ENCODE measurements around the gene IGSF22. TPM values are rescaled to one million over a fixed set of nuclear protein-coding genes. Genes with fewer than 3 reads are reported as not detected.

Gene IGSF22
- total RNA-seq, 2 experiments from 2014 or later = 1.1 to 1.3 TPM

- Mint-ChIP-seq H3K36me3 (no peaks in the 10 kb centered on the region), H3K9me3 (no peaks in the 10 kb centered on the region), H3K4me1 (peaks cover 8% of the 10 kb centered on the region), H3K27ac (no peak overlapping the region), H3K27me3 (no peaks in the 10 kb centered on the region), H3K4me3 (no peak overlapping the region)
- no peak for DNase-seq
Measured at GRCh38 chr11:18731441-18731840, 5.5 kb upstream of the IGSF22 start.

DNA sequence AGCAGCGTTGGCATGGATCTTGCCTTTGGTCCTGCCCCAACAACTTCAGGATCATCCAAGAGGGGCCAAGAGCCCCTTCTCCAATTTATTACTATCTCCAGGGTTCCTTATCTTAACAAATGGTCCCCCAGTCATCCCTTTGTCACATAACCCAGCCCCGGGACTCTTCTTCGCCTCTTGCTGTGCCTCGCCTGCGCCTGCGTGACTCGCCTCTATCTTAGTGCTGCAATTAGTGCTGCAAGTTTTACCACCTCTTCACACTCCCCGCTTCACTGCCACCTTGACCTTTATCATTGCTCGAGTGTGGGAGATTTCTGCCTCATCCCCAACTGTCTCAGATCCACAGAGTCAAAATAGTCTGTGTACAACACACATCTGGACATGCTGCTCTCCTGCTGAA is 4.0 kb upstream of the IGSF22 start:
- no peaks in the 10 kb centered on the region for H3K9me3 Mint-ChIP-seq
- no peak overlapping the region for H3K4me3 Mint-ChIP-seq
- no peaks in the 10 kb centered on the region for H3K36me3 Mint-ChIP-seq
- no peak overlapping the region for H3K27ac Mint-ChIP-seq
- H3K4me1 Mint-ChIP-seq = peaks cover 8% of the 10 kb centered on the region
- no peaks in the 10 kb centered on the region for H3K27me3 Mint-ChIP-seq
- no peak for DNase-seq

DNA sequence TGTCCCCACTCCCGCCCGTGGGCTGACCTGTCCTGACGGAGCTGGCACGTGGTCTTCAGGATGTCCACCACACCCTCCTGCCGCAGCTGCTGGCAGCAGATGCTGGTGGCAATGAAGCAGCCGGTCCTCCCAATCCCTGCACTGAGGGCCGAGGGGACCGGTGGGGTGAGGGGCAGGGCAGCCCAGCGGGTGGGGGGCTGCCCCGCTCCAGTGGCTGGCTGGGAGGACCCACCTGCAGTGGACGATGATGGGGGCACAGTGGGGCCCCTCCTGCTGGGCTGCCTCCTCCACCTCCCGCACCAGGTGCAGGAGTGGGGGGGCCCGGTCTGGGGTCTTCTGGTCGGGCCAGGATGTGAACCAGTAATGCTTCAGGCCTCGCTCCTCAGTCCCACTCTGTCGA is 3.4 kb upstream of the IGSF22 start:
- no peak for DNase-seq
- Mint-ChIP-seq H3K4me1 (peaks cover 8% of the 10 kb centered on the region), H3K27me3 (no peaks in the 10 kb centered on the region)

GRCh38 chr11:18728658-18729057 is 2.7 kb upstream of the IGSF22 start:
- Mint-ChIP-seq H3K27me3 (no peaks in the 10 kb centered on the region), H3K4me3 (no peak overlapping the region), H3K36me3 (no peaks in the 10 kb centered on the region), H3K27ac (no peak overlapping the region), H3K4me1 (peaks cover 8% of the 10 kb centered on the region), H3K9me3 (no peaks in the 10 kb centered on the region)
- no peak for DNase-seq

More for the DNA sequence above, 3.4 kb upstream of the IGSF22 start:
- Mint-ChIP-seq H3K4me3 (no peak overlapping the region), H3K36me3 (no peaks in the 10 kb centered on the region), H3K27ac (no peak overlapping the region), H3K9me3 (no peaks in the 10 kb centered on the region)

GRCh38 chr11:18727479-18728236 is 1.7 kb upstream of the IGSF22 start:
- DNase-seq = peak; percentile 39
- no peaks in the 10 kb centered on the region for H3K36me3 Mint-ChIP-seq
- no peaks in the 10 kb centered on the region for H3K9me3 Mint-ChIP-seq
- peaks cover 8% of the 10 kb centered on the region for H3K4me1 Mint-ChIP-seq
- no peaks in the 10 kb centered on the region for H3K27me3 Mint-ChIP-seq
- H3K4me3 Mint-ChIP-seq = no peak overlapping the region
- no peak overlapping the region for H3K27ac Mint-ChIP-seq

DNA sequence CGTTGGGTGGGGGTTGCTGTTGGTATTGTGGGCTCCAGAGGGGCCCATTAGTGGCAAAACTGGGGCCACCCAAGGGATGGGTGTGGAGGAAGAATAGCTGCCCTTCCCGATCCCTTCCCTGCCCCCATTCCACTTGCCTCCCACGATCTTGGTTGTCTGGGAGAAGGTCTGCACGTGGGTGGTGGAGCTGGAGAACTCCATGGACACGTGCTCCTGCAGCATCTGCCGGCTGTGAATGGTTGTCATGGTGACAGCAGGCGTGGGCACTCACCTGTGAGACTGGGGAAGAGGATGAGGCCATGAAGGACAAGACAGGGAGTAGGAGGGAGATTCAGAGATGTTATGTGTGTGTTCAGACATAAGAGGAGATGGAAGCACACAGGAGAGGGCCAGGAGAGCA is 2.0 kb downstream of the IGSF22 start:
- Mint-ChIP-seq H3K9me3 (no peaks in the 10 kb centered on the region), H3K4me3 (no peak overlapping the region), H3K36me3 (no peaks in the 10 kb centered on the region), H3K27me3 (no peaks in the 10 kb centered on the region), H3K27ac (no peak overlapping the region), H3K4me1 (peaks cover 13% of the 10 kb centered on the region)
- no peak for DNase-seq

DNA sequence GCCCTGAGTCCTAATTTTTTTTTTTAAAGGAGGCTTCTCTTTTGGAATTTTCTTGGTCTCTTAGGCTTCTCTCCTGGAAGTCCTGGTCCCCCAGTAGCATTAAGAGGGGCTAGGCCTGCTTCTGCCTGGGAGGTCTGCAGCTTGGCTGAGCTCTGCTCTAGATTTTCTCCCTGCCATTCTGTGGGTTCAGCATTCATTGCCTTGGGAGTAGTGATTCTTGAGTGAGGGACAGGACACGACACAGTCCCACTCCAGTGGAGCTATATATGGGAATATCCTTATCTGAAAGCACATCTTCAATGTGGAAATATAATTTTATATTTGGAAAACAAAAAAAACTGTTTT is 3.7 kb downstream of the IGSF22 start:
- H3K27ac Mint-ChIP-seq = no peak overlapping the region
- no peaks in the 10 kb centered on the region for H3K36me3 Mint-ChIP-seq

GRCh38 chr11:18721561-18722292 is 4.3 kb downstream of the IGSF22 start:
- H3K27ac Mint-ChIP-seq = peak overlapping the region; percentile 54
- no peaks in the 10 kb centered on the region for H3K36me3 Mint-ChIP-seq
- H3K4me3 Mint-ChIP-seq = peak overlapping the region; percentile 87
- no peaks in the 10 kb centered on the region for H3K27me3 Mint-ChIP-seq
- no peaks in the 10 kb centered on the region for H3K9me3 Mint-ChIP-seq
- peak; percentile 49 for DNase-seq
- peaks cover 8% of the 10 kb centered on the region for H3K4me1 Mint-ChIP-seq

More for the DNA sequence above, 3.7 kb downstream of the IGSF22 start:
- Mint-ChIP-seq H3K9me3 (no peaks in the 10 kb centered on the region), H3K4me1 (peaks cover 8% of the 10 kb centered on the region), H3K27me3 (no peaks in the 10 kb centered on the region), H3K4me3 (peak overlapping the region; percentile 43)
- no peak for DNase-seq

DNA sequence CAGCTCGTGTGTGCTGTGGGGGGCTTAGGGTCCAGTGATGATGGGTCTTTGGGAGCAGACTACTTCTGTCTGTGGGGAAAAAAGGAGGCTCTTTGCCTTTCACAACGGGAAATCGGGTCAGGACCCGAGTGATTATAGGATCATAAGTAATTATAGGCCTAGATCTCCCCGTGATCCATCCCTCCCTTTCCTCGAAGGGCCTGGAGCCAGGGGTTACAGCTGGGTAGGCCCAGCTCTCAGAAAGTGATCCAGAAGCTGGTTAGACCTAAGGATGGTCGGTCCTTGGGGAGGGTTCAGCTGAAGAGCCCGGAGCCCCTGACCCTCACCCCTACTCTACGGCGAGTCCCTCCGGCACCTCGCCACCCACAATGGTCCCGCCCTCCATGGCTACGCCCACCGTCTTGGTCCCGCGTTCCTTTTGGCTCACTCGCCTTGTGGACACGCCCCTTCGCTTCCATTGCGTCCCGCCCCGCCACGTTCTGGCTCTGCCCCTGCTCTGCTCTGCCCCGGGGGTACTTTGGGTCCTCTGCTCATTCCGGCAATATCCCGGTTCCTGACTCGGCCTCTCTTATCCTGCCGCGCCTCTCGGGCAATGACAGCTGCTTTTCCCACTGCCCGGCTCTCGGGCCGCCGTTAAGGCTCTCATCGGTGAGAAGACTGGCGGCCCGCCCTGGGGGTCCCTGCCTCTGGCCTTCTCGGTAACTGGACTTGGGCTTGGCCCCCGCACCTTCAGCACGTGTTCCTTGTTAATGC is 5.0 kb downstream of the IGSF22 start:
- H3K27ac Mint-ChIP-seq = peak overlapping the region; percentile 43
- DNase-seq = peak; percentile 87
- no peaks in the 10 kb centered on the region for H3K9me3 Mint-ChIP-seq
- H3K36me3 Mint-ChIP-seq = no peaks in the 10 kb centered on the region
- H3K4me1 Mint-ChIP-seq = peaks cover 8% of the 10 kb centered on the region
- H3K4me3 Mint-ChIP-seq = peak overlapping the region; percentile 87
- no peaks in the 10 kb centered on the region for H3K27me3 Mint-ChIP-seq

- no peaks in the 10 kb centered on the region for H3K36me3 Mint-ChIP-seq
- peaks cover 8% of the 10 kb centered on the region for H3K4me1 Mint-ChIP-seq
- DNase-seq = no peak
- no peaks in the 10 kb centered on the region for H3K9me3 Mint-ChIP-seq
- peak overlapping the region; percentile 87 for H3K4me3 Mint-ChIP-seq
- no peak overlapping the region for H3K27ac Mint-ChIP-seq
- H3K27me3 Mint-ChIP-seq = no peaks in the 10 kb centered on the region
Measured at GRCh38 chr11:18720091-18720807, 5.7 kb downstream of the IGSF22 start.

GRCh38 chr11:18715476-18715875 is 10.5 kb downstream of the IGSF22 start:
- DNase-seq = no peak
- Mint-ChIP-seq H3K4me1 (peaks cover 2% of the 10 kb centered on the region), H3K9me3 (no peaks in the 10 kb centered on the region), H3K27ac (no peak overlapping the region), H3K36me3 (no peaks in the 10 kb centered on the region), H3K4me3 (no peak overlapping the region), H3K27me3 (no peaks in the 10 kb centered on the region)

GRCh38 chr11:18714443-18714780 is 11.6 kb downstream of the IGSF22 start:
- H3K4me1 Mint-ChIP-seq = peaks cover 2% of the 10 kb centered on the region
- H3K4me3 Mint-ChIP-seq = no peak overlapping the region
- H3K36me3 Mint-ChIP-seq = no peaks in the 10 kb centered on the region
- H3K27ac Mint-ChIP-seq = no peak overlapping the region
- DNase-seq = no peak
- H3K9me3 Mint-ChIP-seq = no peaks in the 10 kb centered on the region
- no peaks in the 10 kb centered on the region for H3K27me3 Mint-ChIP-seq

DNA sequence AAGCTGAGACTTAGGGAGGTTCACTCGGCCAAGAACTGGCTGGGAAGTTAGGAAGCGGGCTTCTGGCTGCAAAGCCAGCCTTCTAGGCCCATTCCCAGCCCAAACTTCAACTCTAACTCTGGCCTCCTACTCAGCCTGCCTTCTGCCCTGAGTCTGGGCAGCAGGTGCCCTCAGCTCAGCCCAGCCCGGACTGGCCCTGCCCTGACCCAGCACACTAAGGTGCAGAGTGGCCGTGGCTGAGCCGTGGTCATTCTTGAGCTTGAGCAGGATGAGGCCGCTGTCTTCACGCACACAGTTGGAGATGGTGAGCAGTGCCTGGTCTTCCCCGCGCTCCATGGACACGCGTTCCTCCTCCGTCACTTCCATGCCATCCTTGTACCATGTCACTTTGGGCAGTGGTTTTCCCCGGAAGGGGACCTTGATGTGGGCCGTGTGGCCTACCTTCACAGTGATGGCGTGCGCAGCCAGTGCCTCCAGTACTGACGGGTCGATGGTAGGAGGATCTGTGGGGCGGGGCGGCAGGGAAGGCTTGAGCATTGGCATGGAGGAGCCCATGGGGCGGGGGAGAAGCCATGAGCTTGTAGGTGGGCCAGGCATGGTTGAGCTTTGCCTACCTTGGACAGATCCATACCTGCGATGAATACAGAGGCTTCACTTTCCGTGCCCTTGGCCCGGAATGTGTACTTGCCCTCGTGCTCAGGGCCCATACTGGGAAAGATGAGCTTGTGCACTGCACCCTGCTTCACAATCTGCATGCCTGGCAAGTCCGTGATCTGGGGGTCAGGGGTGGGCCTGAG is 12.1 kb downstream of the IGSF22 start:
- peaks cover 2% of the 10 kb centered on the region for H3K4me1 Mint-ChIP-seq
- H3K9me3 Mint-ChIP-seq = no peaks in the 10 kb centered on the region
- H3K36me3 Mint-ChIP-seq = no peaks in the 10 kb centered on the region
- no peaks in the 10 kb centered on the region for H3K27me3 Mint-ChIP-seq
- no peak for DNase-seq
- H3K27ac Mint-ChIP-seq = no peak overlapping the region
- H3K4me3 Mint-ChIP-seq = no peak overlapping the region

- DNase-seq = no peak
- H3K4me3 Mint-ChIP-seq = no peak overlapping the region
- H3K9me3 Mint-ChIP-seq = no peaks in the 10 kb centered on the region
- H3K27me3 Mint-ChIP-seq = no peaks in the 10 kb centered on the region
- H3K27ac Mint-ChIP-seq = no peak overlapping the region
- peaks cover 16% of the 10 kb centered on the region for H3K4me1 Mint-ChIP-seq
- H3K36me3 Mint-ChIP-seq = no peaks in the 10 kb centered on the region
Measured at GRCh38 chr11:18710545-18710944, 15.4 kb downstream of the IGSF22 start.
